Measurements from ENCODE around the gene FIS1. TPM values are rescaled to one million over a fixed set of nuclear protein-coding genes. Genes with fewer than 3 reads are reported as not detected.

FIS1 gene
- total RNA-seq, 2 experiments from 2014 or later = 94.5 to 97.6 TPM

DNA sequence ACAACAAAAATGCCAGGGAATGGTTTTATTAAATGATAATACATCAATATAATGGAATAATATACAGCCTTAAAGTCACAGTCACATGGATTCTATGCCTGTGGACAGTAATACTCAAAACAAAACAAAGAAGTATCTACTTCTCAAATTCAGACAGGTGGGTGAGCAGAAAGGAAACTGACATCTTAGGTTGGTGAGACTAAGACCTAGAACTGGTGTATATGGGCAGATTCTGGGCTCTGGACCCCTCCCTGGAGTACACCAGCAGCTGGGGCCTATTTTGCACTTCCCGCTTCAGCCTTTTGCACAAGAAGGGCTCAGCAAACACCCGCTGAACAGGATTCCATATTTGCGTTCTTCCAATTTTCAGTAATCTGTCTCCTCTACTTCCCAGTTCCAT lies 5.4 kb upstream of the FIS1 start:
- peak overlapping the region; percentile 92 for H3K4me3 Mint-ChIP-seq
- peaks cover 27% of the 10 kb centered on the region for H3K36me3 Mint-ChIP-seq (ENCODE audit: low read depth)
- no peaks in the 10 kb centered on the region for H3K27me3 Mint-ChIP-seq
- peaks cover 31% of the 10 kb centered on the region for H3K4me1 Mint-ChIP-seq
- H3K27ac Mint-ChIP-seq = peak overlapping the region; percentile 42
- ChIA-PET POLR2A (interaction anchor here (3.9 kb wide), 1 partner anchor 33 kb away, joined by 28 read pairs; the partner anchor contains the start of genes PLOD3 and ZNHIT1), CTCF (interaction anchor here (1.4 to 2.7 kb wide), 2 partner anchors 33 kb away, joined by 6 to 18 read pairs; partner anchors contain the start of genes PLOD3 and ZNHIT1)
- no peaks in the 10 kb centered on the region for H3K9me3 Mint-ChIP-seq
- DNase-seq = no peak

DNA sequence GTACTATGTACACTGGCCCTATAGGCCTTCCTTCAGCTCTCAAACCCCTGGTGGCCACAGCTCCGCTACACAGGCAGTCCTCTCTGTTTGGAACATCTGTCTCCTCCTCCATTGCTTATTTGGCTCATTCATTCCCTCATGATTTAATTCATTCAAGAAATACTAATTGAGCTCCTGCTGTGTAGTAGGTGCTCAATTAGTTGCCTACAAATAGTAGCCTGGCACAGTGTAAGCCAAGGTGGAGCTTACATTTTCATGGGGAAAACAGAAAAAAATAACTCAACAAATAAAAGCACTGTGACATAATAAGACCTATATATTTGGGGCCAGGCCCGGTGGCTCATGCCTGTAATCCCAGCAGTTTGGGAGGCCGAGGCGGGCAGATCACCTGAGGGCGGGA lies 3.4 kb upstream of the FIS1 start:
- H3K36me3 Mint-ChIP-seq (ENCODE audit: low read depth) = peaks cover 34% of the 10 kb centered on the region
- no peak overlapping the region for H3K27ac Mint-ChIP-seq
- POLR2A ChIA-PET = no interaction called here
- peaks cover 45% of the 10 kb centered on the region for H3K4me1 Mint-ChIP-seq
- CTCF ChIA-PET = interaction anchor here (0.5 to 1.3 kb wide), 2 partner anchors 35 to 174 kb away, joined by 3 to 5 read pairs; no protein-coding TSS in a partner anchor
- no peak for DNase-seq
- no peaks in the 10 kb centered on the region for H3K9me3 Mint-ChIP-seq
- H3K27me3 Mint-ChIP-seq = no peaks in the 10 kb centered on the region
- H3K4me3 Mint-ChIP-seq = no peak overlapping the region

DNA sequence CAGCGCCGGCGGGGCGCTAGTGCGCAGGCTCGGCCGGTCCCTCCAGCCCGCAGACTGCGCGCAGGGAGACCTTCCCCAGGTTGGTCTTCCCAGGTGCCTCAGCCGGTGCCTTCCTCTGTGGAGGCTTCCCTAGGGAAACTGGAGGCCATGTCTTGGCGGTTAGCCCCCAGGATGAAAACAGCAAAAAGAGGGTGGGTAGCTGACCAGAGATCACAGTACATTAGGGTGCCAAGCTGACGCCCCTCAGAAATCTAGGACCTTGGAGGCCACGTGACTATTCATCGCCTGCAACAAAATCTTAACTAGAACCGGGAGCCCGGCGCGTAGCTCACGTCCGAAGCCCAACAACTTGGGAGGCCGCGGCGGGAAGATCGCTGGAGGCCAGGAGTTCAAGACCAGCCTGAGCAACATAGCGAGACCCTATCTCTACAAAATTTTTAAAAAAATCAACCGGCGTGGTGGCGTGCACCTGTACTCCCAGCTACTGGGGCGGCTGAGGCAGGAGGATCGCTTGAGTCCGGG lies 327 bp upstream of the FIS1 start:
- H3K9me3 Mint-ChIP-seq = no peaks in the 10 kb centered on the region
- peak overlapping the region; percentile 90 for H3K27ac Mint-ChIP-seq
- DNase-seq = no peak
- CTCF ChIA-PET = interaction anchor here (1.3 to 2.9 kb wide), 9 partner anchors 7 to 102 kb away, joined by 3 to 74 read pairs (median 9); partner anchors contain the start of genes PLOD3 and ZNHIT1
- H3K36me3 Mint-ChIP-seq (ENCODE audit: low read depth) = peaks cover 29% of the 10 kb centered on the region
- H3K27me3 Mint-ChIP-seq = no peaks in the 10 kb centered on the region
- H3K4me3 Mint-ChIP-seq = peak overlapping the region; percentile 96
- POLR2A ChIA-PET = interaction anchor here (0.9 to 3.7 kb wide), 4 partner anchors 8 to 368 kb away, joined by 3 to 61 read pairs (median 13); partner anchors contain the start of genes PLOD3, VGF and ZNHIT1
- peaks cover 34% of the 10 kb centered on the region for H3K4me1 Mint-ChIP-seq

DNA sequence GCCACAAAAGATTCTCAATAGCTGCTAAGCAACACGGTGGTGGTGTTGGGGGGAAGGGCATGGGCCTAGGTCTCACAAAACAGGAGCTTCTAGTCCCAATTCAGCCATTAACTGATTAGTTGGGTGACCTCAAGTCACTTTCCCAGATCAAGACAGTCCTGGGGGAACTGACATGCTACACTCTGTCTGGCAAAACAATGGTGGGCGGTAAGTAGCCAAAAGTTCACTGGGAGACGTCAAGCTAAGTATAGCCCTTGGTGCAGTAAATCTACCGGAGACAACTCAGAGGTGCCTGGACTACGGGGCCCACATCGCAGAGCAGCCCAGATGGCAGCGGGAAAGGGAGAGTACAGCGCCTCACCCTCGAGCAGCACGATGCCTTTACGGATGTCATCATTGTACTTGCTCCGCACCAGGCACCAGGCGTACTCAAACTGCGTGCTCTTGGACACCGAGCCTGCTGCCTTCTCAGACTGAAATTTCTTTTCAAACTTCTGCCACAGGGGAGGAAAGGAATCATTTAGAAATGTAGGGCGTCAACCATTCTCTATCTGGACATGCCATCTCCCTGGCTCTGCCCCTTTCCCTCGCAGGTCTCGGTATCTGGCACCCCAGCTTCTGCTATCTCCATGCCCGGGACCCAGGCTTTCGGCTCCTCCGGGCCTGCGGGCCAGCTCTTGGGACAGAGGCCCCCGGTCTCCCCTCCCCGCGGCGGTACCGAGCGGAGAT lies 1.1 kb downstream of the FIS1 start:
- peak; percentile 18 for DNase-seq
- Mint-ChIP-seq H3K36me3 (ENCODE audit: low read depth) (peaks cover 26% of the 10 kb centered on the region), H3K9me3 (no peaks in the 10 kb centered on the region), H3K4me3 (peak overlapping the region; percentile 96), H3K27ac (peak overlapping the region; percentile 90), H3K27me3 (no peaks in the 10 kb centered on the region), H3K4me1 (peaks cover 29% of the 10 kb centered on the region)
- POLR2A ChIA-PET = interaction anchor here (1.0 to 3.7 kb wide), 10 partner anchors 9 to 369 kb away, joined by 3 to 61 read pairs (median 4); partner anchors contain the start of genes PLOD3, SRRT, VGF and ZNHIT1
- CTCF ChIA-PET = interaction anchor here (0.6 to 2.9 kb wide), 20 partner anchors 9 to 369 kb away, joined by 3 to 74 read pairs (median 4); partner anchors contain the start of genes PLOD3, SRRT and ZNHIT1

DNA sequence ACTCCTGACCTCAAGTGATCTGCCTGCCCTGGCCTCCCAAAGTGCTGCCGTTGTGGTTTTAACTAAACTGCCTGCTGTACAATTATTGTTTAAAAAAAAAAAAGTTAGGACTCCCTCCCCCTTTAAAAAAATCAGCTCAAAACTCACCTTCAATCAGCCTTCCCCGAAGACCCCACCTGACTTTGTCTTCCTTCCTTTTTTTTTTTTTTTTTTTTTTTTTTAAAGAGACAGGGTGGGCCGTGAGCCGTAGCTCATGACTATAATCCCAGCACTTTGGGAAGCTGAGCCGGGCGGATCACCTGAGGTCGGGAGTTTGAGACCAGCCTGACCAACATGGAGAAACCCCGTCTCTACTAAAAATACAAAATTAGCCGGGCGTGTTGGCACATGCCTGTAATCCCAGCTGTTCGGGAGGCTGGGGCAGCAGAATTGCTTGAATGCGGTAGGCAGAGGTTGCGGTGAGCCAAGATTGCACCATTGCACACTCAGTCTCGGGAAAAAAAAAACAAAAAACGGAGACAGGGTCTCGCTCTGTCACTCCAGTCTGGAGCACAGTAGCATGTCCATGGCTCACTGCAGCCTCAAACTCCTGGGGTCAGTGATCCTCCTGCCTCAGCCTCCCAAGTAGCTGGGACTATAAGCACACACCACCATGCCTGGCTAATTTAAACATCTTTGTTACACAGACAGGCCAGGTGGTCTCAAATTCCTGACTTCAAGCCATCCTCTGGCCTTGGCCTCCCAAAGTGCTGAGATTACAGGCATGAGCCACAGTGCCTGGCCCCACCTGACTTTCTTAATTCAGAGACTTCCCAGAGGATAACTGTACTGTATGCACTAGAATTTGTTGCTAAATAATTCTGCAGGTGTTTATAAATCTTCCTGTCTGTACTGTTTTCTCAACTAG lies 3.2 kb downstream of the FIS1 start:
- Mint-ChIP-seq H3K4me3 (no peak overlapping the region), H3K27ac (no peak overlapping the region), H3K9me3 (no peaks in the 10 kb centered on the region), H3K36me3 (ENCODE audit: low read depth) (peaks cover 16% of the 10 kb centered on the region), H3K27me3 (no peaks in the 10 kb centered on the region), H3K4me1 (peaks cover 26% of the 10 kb centered on the region)
- no peak for DNase-seq
- ChIA-PET POLR2A (interaction anchor here (1.2 kb wide), 1 partner anchor 24 kb away, joined by 4 read pairs; the partner anchor contains the start of gene ZNHIT1), CTCF (interaction anchor here (0.8 to 2.9 kb wide), 3 partner anchors 24 to 98 kb away, joined by 3 to 17 read pairs (median 6); partner anchors contain the start of gene ZNHIT1)

DNA sequence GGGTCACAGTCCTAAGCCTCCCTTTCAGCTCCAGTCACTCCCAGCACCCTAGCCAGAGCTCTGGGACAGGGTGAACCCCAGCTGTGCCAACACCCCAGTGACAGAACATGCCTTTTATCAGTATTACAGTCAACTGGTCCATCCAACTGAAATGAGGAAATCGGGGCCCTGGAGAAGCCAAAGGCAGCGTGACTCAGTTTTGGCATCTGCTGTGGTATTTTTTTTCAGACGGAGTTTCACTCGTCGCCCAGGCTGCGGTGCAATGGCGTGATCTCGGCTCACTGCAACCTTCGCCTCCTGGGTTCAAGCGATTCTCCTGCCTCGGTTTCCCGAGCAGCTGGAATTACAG lies 3.9 kb downstream of the FIS1 start:
- Mint-ChIP-seq H3K9me3 (no peaks in the 10 kb centered on the region), H3K4me1 (peaks cover 26% of the 10 kb centered on the region), H3K36me3 (ENCODE audit: low read depth) (peaks cover 16% of the 10 kb centered on the region), H3K27ac (no peak overlapping the region), H3K4me3 (no peak overlapping the region), H3K27me3 (no peaks in the 10 kb centered on the region)
- POLR2A ChIA-PET = interaction anchor here (1.2 kb wide), 1 partner anchor 23 kb away, joined by 4 read pairs; the partner anchor contains the start of gene ZNHIT1
- CTCF ChIA-PET = interaction anchor here (0.8 to 1.4 kb wide), 2 partner anchors 23 to 97 kb away, joined by 3 to 6 read pairs; partner anchors contain the start of gene ZNHIT1
- no peak for DNase-seq

DNA sequence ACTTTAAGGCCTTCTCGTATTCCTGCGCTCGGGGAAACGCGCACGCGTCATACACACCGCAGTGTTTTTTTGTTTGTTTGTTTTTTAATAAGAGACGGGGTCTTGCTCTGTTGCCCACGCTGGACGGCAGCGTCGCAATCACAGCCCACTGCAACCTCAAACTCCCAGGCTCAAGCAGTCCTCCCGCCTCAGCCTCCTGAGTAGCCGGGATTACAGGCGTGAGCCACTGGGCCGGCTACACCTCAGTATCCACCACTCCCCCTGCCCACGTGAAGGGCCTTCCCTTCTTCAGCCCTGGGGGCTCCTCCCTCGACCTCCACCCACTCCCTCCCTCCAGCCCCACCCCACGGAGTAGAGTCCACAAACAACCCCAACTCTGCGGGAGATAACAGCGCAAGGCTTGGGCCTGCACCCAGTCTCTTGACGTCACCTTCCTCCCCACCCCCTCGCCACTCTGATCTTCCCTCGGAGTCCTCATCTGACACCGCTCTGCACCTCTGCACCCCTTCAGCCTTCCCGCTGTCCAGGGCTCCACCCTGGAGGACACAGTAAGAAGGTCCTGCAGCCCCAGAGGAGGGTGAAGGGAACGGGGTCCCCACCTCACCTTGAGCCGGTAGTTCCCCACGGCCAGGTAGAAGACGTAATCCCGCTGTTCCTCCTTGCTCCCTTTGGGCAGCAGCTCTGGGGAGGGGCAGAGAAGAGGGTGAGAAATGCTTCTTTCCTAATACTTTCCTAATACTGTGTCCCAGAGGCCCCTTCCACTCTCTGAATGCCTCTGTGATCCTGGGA lies 4.5 kb downstream of the FIS1 start:
- no peaks in the 10 kb centered on the region for H3K9me3 Mint-ChIP-seq
- CTCF ChIA-PET = interaction anchor here (1.4 kb wide), 1 partner anchor 96 kb away, joined by 6 read pairs; no protein-coding TSS in a partner anchor
- peaks cover 21% of the 10 kb centered on the region for H3K4me1 Mint-ChIP-seq
- POLR2A ChIA-PET = interaction anchor here (1.2 kb wide), 1 partner anchor 22 kb away, joined by 4 read pairs; the partner anchor contains the start of gene ZNHIT1
- no peak overlapping the region for H3K4me3 Mint-ChIP-seq
- H3K27me3 Mint-ChIP-seq = no peaks in the 10 kb centered on the region
- no peak for DNase-seq
- no peak overlapping the region for H3K27ac Mint-ChIP-seq
- H3K36me3 Mint-ChIP-seq (ENCODE audit: low read depth) = peaks cover 12% of the 10 kb centered on the region

DNA sequence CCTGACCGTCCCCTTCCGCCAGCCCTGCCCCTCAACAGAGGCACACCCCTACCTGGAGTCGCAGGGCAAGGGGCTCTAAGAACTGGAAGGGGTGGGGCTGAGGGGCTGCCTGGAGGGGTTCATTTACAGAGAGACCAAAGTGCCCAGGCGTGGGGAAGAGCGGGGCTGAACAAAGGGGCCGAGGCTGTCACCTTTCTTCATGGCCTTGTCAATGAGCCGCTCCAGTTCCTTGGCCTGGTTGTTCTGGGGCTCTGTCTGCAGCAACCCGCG lies 5.0 kb downstream of the FIS1 start:
- no peak overlapping the region for H3K27ac Mint-ChIP-seq
- DNase-seq = no peak
- H3K4me1 Mint-ChIP-seq = peaks cover 17% of the 10 kb centered on the region
- ChIA-PET POLR2A (no interaction called here), CTCF (no interaction called here)
- H3K4me3 Mint-ChIP-seq = no peak overlapping the region
- H3K36me3 Mint-ChIP-seq (ENCODE audit: low read depth) = peaks cover 10% of the 10 kb centered on the region
- H3K9me3 Mint-ChIP-seq = no peaks in the 10 kb centered on the region
- no peaks in the 10 kb centered on the region for H3K27me3 Mint-ChIP-seq

DNA sequence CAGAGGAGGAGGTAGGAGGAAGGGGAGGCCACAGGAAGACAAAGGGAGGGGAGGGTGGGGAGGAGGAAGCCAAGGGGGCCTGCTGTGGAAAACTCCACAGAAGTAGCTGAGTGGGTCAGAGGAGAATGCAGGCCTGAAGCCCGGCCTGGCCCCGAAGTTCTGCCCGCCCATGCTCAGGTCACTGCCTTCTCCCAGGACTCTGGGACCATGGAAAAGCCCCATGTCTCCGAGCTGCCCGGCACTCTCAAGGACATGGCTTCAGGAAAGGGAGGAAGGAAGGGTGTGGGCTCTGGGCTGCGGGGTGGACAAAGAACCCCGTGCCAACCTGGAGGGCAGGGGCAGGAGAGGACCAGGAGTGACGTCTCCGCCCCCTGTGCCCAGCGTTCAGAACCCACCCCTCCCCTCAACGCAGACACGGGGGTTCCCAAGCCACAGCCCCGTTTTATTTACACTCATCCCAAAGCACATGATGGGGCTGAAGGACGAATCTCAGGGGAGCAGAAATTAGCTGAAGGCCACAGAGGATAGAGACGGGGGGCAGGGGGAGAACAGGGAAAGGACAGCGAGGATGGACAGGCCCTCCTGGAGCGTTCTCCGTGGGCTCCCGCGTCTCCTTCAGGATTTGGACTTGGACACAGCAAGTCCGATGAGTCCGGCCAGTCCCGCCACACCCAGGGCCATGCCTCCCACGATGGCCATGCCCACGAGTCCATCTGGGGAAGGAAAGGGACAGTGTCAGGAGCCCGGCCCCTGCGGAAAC lies 5.5 kb downstream of the FIS1 start:
- no peaks in the 10 kb centered on the region for H3K9me3 Mint-ChIP-seq
- no peaks in the 10 kb centered on the region for H3K27me3 Mint-ChIP-seq
- H3K36me3 Mint-ChIP-seq (ENCODE audit: low read depth) = peaks cover 10% of the 10 kb centered on the region
- DNase-seq = no peak
- H3K4me1 Mint-ChIP-seq = peaks cover 15% of the 10 kb centered on the region
- ChIA-PET CTCF (no interaction called here), POLR2A (no interaction called here)
- H3K27ac Mint-ChIP-seq = no peak overlapping the region
- no peak overlapping the region for H3K4me3 Mint-ChIP-seq

DNA sequence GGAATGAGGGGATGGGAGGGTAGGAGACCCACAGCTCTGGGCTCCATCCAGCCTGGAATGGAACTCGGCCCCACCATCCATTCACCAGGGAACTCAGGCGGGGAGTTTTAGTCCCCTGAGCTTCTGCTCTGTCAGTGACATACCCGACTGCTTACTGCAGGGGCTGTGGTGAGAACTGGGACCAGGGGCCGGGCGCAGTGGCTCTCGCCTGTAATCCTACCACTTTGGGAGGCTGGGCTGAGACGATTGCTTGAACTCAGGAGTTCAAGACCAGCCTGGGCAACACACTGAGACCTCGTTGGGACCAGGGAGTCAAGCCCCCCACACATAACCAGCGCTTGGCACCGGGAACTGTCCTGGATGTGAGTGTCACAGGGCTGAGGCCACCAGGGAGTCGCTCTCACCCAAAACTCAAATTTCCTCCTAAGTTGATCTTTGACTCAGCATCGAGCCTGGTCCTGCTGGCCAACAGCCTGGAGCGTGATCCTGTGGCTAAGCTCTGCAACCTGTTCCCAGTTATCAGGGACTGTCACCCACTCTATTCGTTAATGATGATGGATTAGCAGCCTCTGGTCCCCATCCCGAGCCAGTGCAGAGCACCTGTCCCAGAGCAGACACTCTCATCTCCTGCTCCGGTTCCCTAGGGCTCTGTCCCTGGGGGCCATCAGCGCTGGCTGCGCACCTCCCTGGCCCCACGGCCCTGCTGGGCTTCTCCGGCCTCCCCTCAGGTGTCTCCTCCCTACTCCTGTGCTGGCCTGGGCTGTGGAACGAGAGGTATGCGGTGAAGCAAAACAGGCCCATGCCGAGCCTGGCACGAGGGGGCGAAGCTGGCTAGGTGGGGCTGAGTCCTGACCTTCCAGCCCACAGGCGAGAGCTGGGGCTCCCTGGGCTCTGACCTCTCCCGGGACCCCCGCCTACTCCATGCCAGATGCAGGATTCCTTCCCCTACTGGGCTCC lies 6.4 kb downstream of the FIS1 start:
- Mint-ChIP-seq H3K27ac (no peak overlapping the region), H3K36me3 (ENCODE audit: low read depth) (peaks cover 5% of the 10 kb centered on the region), H3K4me1 (peaks cover 9% of the 10 kb centered on the region), H3K27me3 (no peaks in the 10 kb centered on the region), H3K9me3 (no peaks in the 10 kb centered on the region), H3K4me3 (no peak overlapping the region)
- no peak for DNase-seq
- POLR2A ChIA-PET = interaction anchor here (1.4 kb wide), 1 partner anchor 21 kb away, joined by 5 read pairs; the partner anchor contains the start of genes PLOD3 and ZNHIT1
- CTCF ChIA-PET = interaction anchor here (1.1 kb wide), 1 partner anchor 20 kb away, joined by 3 read pairs; the partner anchor contains the start of gene ZNHIT1
